ENCODE measurements around the gene CNBP.

GRCh38 chr3:129181819-129182218 lies 1.9 kb downstream of the CNBP start:
- TF ChIP-seq YY1 (IDR thresholded peaks at IDR 0.05; ENCODE audit: insufficient read depth, insufficient read length) (no peak), ZNF274 (IDR thresholded peaks at IDR 0.05; ENCODE audit: low read depth, low read length) (no peak)

Data from NT2/D1 (cell line).